Hepatocyte (in vitro differentiated cells): ENCODE measurements around the gene GNAO1. TPM values are rescaled to one million over a fixed set of nuclear protein-coding genes. Genes with fewer than 3 reads are reported as not detected.
A peak's percentile ranks its signal among the peaks of the same experiment; 100 is the strongest.

Experiments used
- DNase-seq: peaks from one replicate; pipeline ENCODE4 v3.0.0-alpha.2; 2016; ENCODE audit warnings: low spot score
- H2AFZ ChIP-seq: fragments of 200-600 bp; sonication (generic); 2 replicates; pipeline ENCODE4 v1.6.0; 2016; ENCODE audit warnings: antibody characterized with exemption, mild to moderate bottlenecking
- H3K27ac ChIP-seq: fragments of 200-600 bp; sonication (generic); 2 replicates; pipeline ENCODE4 v1.5.1; 2016; ENCODE audit warnings: mild to moderate bottlenecking
- H3K27me3 ChIP-seq: fragments of 200-600 bp; sonication (generic); 2 replicates; pipeline ENCODE4 v1.6.1; 2016
- H3K36me3 ChIP-seq: fragments of 200-600 bp; sonication (generic); replicated peaks from 2 replicates; pipeline ENCODE4 v1.5.1; 2016; ENCODE audit warnings: low read depth; ENCODE audit not compliant: insufficient read depth
- H3K4me1 ChIP-seq: fragments of 200-600 bp; sonication (generic); 2 replicates; pipeline ENCODE4 v1.5.1; 2016; ENCODE audit warnings: mild to moderate bottlenecking, moderate library complexity; ENCODE audit not compliant: insufficient read depth
- H3K4me2 ChIP-seq: fragments of 200-600 bp; sonication (generic); 2 replicates; pipeline ENCODE4 v1.6.0; 2016
- H3K4me3 ChIP-seq: fragments of 200-600 bp; sonication (generic); 2 replicates; pipeline ENCODE4 v1.5.1; 2016; ENCODE audit warnings: mild to moderate bottlenecking
- H3K79me2 ChIP-seq: fragments of 200-600 bp; sonication (generic); 2 replicates; pipeline ENCODE4 v1.6.0; 2017; ENCODE audit warnings: mild to moderate bottlenecking
- H3K9me2 ChIP-seq: fragments of 200-600 bp; sonication (generic); replicated peaks from 2 replicates; pipeline ENCODE4 v1.6.0; 2017; ENCODE audit warnings: mild to moderate bottlenecking; ENCODE audit not compliant: insufficient read depth
- H3K9me3 ChIP-seq: fragments of 200-600 bp; sonication (generic); 2 replicates; pipeline ENCODE4 v1.5.1; 2016; ENCODE audit warnings: low read depth, mild to moderate bottlenecking
- H4K20me1 ChIP-seq: fragments of 200-600 bp; sonication (generic); 2 replicates; pipeline ENCODE4 v1.6.0; 2016; ENCODE audit warnings: mild to moderate bottlenecking; ENCODE audit not compliant: insufficient read depth, poor library complexity, severe bottlenecking
- CTCF ChIP-seq: fragments of 200-600 bp; sonication (generic); IDR thresholded peaks from 2 replicates; pipeline ENCODE4 v1.5.1; 2016; ENCODE audit warnings: antibody characterized with exemption, mild to moderate bottlenecking; ENCODE audit not compliant: poor library complexity
- EZH2 ChIP-seq: fragments of 200-600 bp; sonication (generic); IDR thresholded peaks from 2 replicates; pipeline ENCODE4 v1.6.1; 2016; ENCODE audit warnings: antibody characterized with exemption, mild to moderate bottlenecking, borderline replicate concordance
- EZH2phosphoT487 ChIP-seq: fragments of 200-600 bp; sonication (generic); IDR thresholded peaks from one replicate; pipeline ENCODE4 v1.6.1; 2018; ENCODE audit warnings: antibody characterized with exemption, mild to moderate bottlenecking, low read depth, moderate library complexity; ENCODE audit not compliant: unreplicated experiment, severe bottlenecking
- WGBS: methylation state at CpG from one replicate; pipeline ENCODE4 v1.1.6; 2016; ENCODE audit warnings: low lambda C conversion rate; ENCODE audit errors: missing lambda C conversion rate; 5-methylcytosine and 5-hydroxymethylcytosine counted together
- polyA plus RNA-seq: library from polyadenylated mRNA; unstranded; fragments of >200 nt; fragmentation: Nextera tagmentation; extraction: Ambion mirVana; gene quantifications from 2 replicates; pipeline ENCODE4 v1.2.1, GENCODE V29; 2016
- total RNA-seq: library from RNA; depleted of rRNA; stranded (reverse); fragments of >200 nt; gene quantifications from 2 replicates; pipeline ENCODE4 v1.2.3, GENCODE V29; 2014

Gene GNAO1
- total and polyA plus RNA-seq, 2 experiments from 2014 or later, result 0.77 to 2.2 TPM

GRCh38 chr16:56363781-56364565 lies 172.7 kb downstream of the GNAO1 start:
- no peak overlapping the region for H3K4me2 ChIP-seq
- no peaks in the 10 kb centered on the region for H3K4me1 ChIP-seq
- peaks cover 3% of the 10 kb centered on the region for H3K36me3 ChIP-seq
- TF ChIP-seq EZH2phosphoT487, result no peak
- H4K20me1 ChIP-seq, result no peaks in the 10 kb centered on the region
- H3K9me2 ChIP-seq, result no peaks in the 10 kb centered on the region
- DNase-seq, result peak; percentile 2
- no peaks in the 10 kb centered on the region for H3K27me3 ChIP-seq
- no peaks in the 10 kb centered on the region for H3K9me3 ChIP-seq
- peaks cover 5% of the 10 kb centered on the region for H3K79me2 ChIP-seq
- H2AFZ ChIP-seq, result no peak overlapping the region
- WGBS, result 95% methylated on average over 25 of the region's 26 CpGs
- H3K4me3 ChIP-seq, result no peak overlapping the region
- no peak overlapping the region for H3K27ac ChIP-seq

- Histone ChIP-seq H3K9me2 (no peaks in the 10 kb centered on the region), H3K4me1 (peaks cover 1% of the 10 kb centered on the region), H3K79me2 (peaks cover 5% of the 10 kb centered on the region), H3K27me3 (no peaks in the 10 kb centered on the region), H4K20me1 (no peaks in the 10 kb centered on the region), H3K4me3 (no peak overlapping the region), H3K36me3 (peaks cover 3% of the 10 kb centered on the region), H3K4me2 (no peak overlapping the region), H3K27ac (no peak overlapping the region), H3K9me3 (no peaks in the 10 kb centered on the region), H2AFZ (no peak overlapping the region)
- WGBS, result 96% methylated on average over 8 of the region's 8 CpGs
- TF ChIP-seq CTCF (no peak), EZH2 (no peak), EZH2phosphoT487 (no peak)
- no peak for DNase-seq
Observed at GRCh38 chr16:56364865-56365264, 173.6 kb downstream of the GNAO1 start.

- 83% methylated on average over 7 of the region's 7 CpGs for WGBS
- H2AFZ ChIP-seq, result no peak overlapping the region
- H3K36me3 ChIP-seq, result peaks cover 3% of the 10 kb centered on the region
Observed at GRCh38 chr16:56365552-56365951, 174.3 kb downstream of the GNAO1 start.

More at GRCh38 chr16:56365552-56365951, 174.3 kb downstream of the GNAO1 start:
- DNase-seq, result no peak
- Histone ChIP-seq H3K9me3 (no peaks in the 10 kb centered on the region), H3K4me3 (no peak overlapping the region), H4K20me1 (no peaks in the 10 kb centered on the region), H3K9me2 (no peaks in the 10 kb centered on the region), H3K27me3 (no peaks in the 10 kb centered on the region), H3K4me2 (no peak overlapping the region), H3K79me2 (peaks cover 5% of the 10 kb centered on the region), H3K27ac (no peak overlapping the region), H3K4me1 (peaks cover 8% of the 10 kb centered on the region)
- TF ChIP-seq EZH2, result no peak
- TF ChIP-seq EZH2phosphoT487, result no peak
- no peak for TF ChIP-seq CTCF
